HG03280 (cell line): ENCODE data around the gene CYP11A1.

ENCODE experiments used
- ATAC-seq: cut with Tn5 transposase; IDR thresholded peaks from one replicate; pipeline ENCODE4 v1.9.1; 2021; ENCODE audit warnings: mild to moderate bottlenecking, moderate library complexity; ENCODE audit not compliant: unreplicated experiment

The CYP11A1 gene

DNA sequence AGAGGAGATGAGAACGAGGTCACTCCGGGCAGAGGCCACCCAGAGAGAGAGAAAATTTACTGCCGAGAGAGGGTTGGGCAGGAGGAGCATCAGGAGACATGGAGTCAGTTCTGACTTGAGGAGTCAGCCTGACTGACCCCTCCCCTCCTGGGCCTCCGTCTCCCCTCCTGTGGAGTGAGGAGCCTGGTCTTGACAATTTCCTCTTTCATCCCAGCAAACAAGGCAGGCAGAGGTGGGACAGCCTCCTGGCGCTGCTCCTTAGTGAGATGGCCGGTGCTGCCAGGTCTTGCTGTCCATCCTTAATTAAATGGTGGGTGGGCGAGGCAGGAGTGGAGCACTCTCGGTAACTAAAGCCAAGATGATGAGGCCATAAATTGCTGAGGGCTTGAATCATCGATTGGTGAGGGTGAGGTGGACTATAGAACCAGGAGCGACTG is 60.6 kb downstream of the CYP11A1 start:
- ATAC-seq, result no peak

DNA sequence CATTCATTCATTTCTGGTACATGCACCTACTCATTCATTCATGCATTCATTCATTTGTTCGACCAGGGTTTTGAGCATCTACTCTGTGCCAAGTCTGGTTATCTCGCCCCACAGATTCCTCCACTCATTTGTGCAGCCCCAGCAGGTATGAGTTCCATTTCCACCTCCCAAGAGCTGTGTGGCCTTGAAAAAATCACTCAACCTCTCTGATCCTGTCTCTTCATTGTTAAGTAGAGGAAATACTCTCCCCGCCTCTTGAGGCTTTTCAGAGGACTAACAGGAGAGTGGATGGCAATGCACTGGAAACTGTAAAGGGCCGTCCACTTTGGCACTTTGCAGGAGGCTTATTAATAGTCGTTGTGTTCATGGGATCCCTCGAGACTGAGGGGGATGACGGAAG is 61.8 kb downstream of the CYP11A1 start:
- no peak for ATAC-seq

- ATAC-seq, result no peak
These were observed 63.0 kb downstream of the CYP11A1 start for GRCh38 chr15:74304431-74304830.

- ATAC-seq, result no peak
These were observed 63.6 kb downstream of the CYP11A1 start for GRCh38 chr15:74303741-74304309.

- ATAC-seq, result no peak
These were observed 64.6 kb downstream of the CYP11A1 start for GRCh38 chr15:74302821-74303359.

- no peak for ATAC-seq
These were observed 65.7 kb downstream of the CYP11A1 start for GRCh38 chr15:74301583-74302361.

- ATAC-seq, result no peak
These were observed 67.2 kb downstream of the CYP11A1 start for GRCh38 chr15:74300057-74300795.

- ATAC-seq, result no peak
These were observed 69.6 kb downstream of the CYP11A1 start for GRCh38 chr15:74297887-74298286.

- no peak for ATAC-seq
These were observed 71.6 kb downstream of the CYP11A1 start for GRCh38 chr15:74295800-74296199.

- no peak for ATAC-seq
These were observed 73.4 kb downstream of the CYP11A1 start for GRCh38 chr15:74294010-74294409.

DNA sequence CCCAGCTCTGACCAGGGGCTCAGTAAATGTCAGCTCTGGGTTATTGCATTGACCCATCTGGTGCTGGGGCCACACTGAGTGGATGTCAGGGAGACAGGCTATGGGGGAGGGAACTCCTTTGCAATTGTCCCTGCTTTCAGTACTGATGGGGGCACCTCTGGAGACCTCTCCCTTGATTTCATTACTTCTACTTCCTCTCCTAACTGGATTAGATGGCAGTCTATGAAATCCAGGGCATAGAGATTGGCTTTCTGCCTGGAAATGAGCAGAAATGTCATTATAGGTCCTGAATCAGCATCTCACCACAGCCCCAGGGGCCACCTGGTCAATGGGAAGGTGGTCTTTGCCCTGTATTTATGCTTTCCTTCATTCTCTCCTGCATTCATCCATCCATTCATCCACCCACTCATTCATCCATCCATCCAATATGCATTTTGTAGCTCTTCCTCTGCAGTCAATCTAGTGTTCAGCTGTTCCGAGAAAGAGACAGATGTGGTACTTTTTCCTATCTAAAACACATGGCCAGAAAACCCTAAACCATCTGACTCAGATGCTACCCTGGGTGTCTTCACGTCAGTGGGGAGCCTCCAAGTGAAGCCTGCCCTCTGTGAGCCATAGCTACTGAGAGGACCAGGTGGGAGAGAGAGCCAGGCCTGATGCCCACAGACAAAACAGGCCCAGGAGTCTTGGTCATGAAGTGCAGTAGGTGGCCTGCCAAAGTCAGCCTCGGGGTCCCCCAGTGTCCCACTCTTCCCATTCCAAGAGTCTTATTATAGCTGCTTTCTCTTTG is 74.2 kb downstream of the CYP11A1 start:
- no peak for ATAC-seq

DNA sequence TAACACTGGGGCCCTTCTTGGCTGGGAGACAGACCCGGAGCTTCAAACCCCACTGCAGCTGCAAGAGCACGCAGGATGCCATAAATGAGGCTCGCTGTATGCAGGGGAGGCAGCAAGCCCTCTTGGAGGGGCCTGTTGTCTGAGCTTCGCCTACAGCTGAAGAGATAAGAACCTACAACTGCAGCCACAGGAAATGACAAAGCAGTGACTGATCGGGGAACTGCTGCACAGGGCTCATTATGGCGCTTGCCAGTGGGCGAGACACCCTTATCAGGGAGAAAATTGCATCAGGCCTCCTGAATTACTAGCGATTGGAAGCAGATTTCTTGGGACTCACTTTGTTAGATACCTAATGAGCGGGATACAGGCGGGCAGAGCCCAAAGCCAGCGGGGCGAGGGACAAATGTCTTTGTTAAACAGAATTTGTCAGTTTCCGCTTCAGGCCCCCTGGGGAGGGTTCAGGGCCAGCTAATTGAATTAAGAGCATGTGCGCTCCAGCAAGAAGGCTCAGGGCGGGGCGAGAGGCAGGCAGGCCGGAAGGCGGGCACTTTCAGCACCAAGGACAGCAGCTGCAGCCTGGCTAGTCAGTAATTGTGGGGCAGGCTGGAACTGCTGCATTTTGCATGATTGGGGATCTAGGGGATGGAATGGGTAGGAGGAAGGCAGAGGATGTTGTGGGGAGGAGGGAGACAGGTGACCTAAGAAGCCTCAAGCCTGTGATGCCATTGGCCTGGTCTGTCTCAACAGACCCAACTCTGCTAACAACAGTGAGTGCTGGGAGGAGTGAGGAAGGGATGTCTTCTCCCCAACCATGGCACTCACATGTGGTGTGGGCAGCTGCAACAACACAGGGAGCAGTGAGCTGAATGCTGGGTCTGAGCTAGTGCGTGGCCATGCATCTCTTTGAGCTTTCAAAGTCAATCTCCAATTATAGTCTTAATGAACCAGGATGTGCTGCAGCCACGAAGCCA is 76.1 kb downstream of the CYP11A1 start:
- ATAC-seq, result no peak

- ATAC-seq, result no peak
These were observed 76.8 kb downstream of the CYP11A1 start for GRCh38 chr15:74290645-74291044.

DNA sequence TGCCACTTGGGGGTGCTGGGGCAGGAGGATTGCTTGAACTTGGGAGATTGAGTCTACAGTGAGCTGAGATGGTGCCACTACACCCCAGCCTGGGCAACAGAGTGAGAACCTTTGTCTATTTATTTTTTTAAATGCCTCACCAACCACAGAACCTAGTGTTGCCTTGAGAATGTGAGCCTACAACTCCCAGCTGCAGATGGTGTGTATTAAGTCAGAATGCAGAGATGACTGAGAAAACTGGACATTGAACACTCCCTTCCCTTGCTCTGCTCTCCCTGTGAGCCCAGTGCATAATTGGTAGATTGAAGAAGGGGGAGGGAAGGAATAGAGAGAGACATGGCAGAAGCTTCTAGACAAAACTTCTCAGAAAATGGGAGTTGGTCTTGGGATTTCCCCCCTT is 77.8 kb downstream of the CYP11A1 start:
- ATAC-seq, result no peak
